Measurements from ENCODE around the gene ARMH3. TPM values are rescaled to one million over a fixed set of nuclear protein-coding genes. Genes with fewer than 3 reads are reported as not detected.

ARMH3 gene
- total RNA-seq, 2 donors from 2014 or later: 5.6 to 8.3 TPM

DNA sequence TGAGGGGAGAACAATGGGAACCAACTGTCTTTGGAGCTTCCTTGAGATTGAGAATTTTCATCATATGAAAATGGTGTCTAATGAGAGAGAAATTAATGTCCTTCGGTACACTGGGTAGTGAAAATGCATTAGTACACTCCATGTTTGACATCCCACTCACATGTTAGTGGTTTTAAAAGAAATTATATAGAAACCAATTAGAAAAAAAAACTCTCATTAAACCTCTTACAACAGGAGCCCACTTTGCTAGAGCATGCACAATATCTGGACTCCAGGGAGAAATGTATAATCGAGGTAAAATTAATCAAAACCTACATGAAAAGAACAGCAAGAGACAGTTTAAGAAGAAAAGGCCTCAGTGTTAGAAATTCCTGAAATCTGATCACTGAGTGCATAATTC lies 133.1 kb downstream of the ARMH3 start:
- Histone ChIP-seq H3K4me1 (no peaks in the 10 kb centered on the region), H3K4me3 (no peak overlapping the region), H3K36me3 (replicated peaks in 1 of 2; ENCODE audit: insufficient read depth in 1 of 2, low read depth in 2 of 2) (no peaks in the 10 kb centered on the region), H3K27ac (no peak overlapping the region), H3K27me3 (no peaks in the 10 kb centered on the region), H3K9me3 (no peaks in the 10 kb centered on the region)
- no peak for DNase-seq
- WGBS, 2 donors: 83 to 88% methylated on average over 2 of the region's 2 CpGs
- TF ChIP-seq, protein P1, sequence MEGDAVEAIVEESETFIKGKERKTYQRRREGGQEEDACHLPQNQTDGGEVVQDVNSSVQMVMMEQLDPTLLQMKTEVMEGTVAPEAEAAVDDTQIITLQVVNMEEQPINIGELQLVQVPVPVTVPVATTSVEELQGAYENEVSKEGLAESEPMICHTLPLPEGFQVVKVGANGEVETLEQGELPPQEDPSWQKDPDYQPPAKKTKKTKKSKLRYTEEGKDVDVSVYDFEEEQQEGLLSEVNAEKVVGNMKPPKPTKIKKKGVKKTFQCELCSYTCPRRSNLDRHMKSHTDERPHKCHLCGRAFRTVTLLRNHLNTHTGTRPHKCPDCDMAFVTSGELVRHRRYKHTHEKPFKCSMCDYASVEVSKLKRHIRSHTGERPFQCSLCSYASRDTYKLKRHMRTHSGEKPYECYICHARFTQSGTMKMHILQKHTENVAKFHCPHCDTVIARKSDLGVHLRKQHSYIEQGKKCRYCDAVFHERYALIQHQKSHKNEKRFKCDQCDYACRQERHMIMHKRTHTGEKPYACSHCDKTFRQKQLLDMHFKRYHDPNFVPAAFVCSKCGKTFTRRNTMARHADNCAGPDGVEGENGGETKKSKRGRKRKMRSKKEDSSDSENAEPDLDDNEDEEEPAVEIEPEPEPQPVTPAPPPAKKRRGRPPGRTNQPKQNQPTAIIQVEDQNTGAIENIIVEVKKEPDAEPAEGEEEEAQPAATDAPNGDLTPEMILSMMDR (IDR thresholded peaks at IDR 0.05): no peak
- TF ChIP-seq POLR2A (IDR thresholded peaks at IDR 0.05): no peak
- intact Hi-C loops (cut with DNase I): no loop called here
- no peak for ATAC-seq

DNA sequence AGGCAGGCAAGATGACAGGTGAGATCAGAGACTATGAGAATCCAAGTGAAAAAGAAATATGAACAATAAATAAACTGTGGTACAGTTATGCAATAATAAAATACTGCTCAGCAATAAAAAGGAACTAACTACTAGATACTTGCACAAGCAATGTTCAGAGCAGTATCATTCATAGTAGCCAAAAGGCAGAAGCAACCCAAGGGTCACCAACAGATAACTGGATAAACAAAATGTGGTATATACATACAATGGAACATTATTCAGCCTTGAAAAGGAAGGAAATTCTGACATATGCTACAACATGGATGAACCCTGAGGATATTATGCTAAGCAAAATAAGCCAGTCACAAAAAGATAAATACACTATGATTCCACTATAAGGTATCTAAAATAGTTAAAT lies 135.4 kb downstream of the ARMH3 start:
- no peaks in the 10 kb centered on the region for H3K9me3 ChIP-seq
- DNase-seq: no peak
- intact Hi-C loops (cut with DNase I): no loop called here
- no peak for TF ChIP-seq POLR2A (IDR thresholded peaks at IDR 0.05)
- TF ChIP-seq, protein P1 (IDR thresholded peaks at IDR 0.05): no peak
- no peaks in the 10 kb centered on the region for H3K27me3 ChIP-seq
- no peak for ATAC-seq
- no peak overlapping the region for H3K4me3 ChIP-seq
- H3K36me3 ChIP-seq (replicated peaks in 1 of 2; ENCODE audit: insufficient read depth in 1 of 2, low read depth in 2 of 2): no peaks in the 10 kb centered on the region
- no peak overlapping the region for H3K27ac ChIP-seq
- no peaks in the 10 kb centered on the region for H3K4me1 ChIP-seq

DNA sequence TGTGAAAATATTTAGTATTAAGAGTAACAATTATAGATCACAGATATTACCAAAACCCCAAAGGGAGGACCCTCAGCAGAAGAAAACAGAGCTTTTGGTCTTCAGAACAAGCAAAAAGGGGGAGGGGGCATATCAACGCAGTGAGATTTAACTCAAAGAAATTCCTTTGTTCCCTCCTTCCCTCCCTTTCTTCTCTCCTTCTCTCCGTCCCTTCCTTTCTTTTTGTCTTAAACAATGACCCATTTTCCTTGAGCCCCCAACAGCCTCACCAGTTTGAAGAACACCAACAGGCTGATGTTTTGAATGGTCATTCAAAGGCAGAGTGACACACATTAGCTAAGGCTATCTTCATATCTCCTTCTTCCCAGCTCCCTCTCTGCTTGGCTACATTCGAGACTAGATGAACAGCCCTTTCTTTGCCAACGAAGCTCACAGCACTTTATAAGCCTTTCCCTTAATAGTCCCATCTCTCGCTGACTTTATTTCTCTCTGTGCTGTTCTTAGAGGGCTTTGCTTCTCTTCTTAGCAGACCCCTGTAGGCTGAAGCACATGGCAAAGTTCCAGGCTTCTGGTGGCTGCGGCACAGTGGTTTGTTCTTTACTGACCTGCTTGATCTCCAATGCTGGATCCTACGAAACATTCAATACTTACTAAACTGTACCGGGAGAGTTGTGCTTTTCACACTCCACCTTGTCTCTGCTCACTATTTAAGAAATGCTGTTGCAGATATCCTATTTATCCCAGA lies 136.8 kb downstream of the ARMH3 start:
- Histone ChIP-seq H3K27ac (no peak overlapping the region), H3K4me1 (no peaks in the 10 kb centered on the region), H3K4me3 (no peak overlapping the region), H3K27me3 (no peaks in the 10 kb centered on the region), H3K9me3 (no peaks in the 10 kb centered on the region), H3K36me3 (replicated peaks in 1 of 2; ENCODE audit: insufficient read depth in 1 of 2, low read depth in 2 of 2) (no peaks in the 10 kb centered on the region)
- DNase-seq (no peak), ATAC-seq (no peak)
- intact Hi-C loops (cut with DNase I): no loop called here
- no peak for TF ChIP-seq POLR2A (IDR thresholded peaks at IDR 0.05)
- TF ChIP-seq, protein P1 (IDR thresholded peaks at IDR 0.05): no peak
- WGBS, 2 donors: 87 to 88% methylated on average over 8 of the region's 8 CpGs

DNA sequence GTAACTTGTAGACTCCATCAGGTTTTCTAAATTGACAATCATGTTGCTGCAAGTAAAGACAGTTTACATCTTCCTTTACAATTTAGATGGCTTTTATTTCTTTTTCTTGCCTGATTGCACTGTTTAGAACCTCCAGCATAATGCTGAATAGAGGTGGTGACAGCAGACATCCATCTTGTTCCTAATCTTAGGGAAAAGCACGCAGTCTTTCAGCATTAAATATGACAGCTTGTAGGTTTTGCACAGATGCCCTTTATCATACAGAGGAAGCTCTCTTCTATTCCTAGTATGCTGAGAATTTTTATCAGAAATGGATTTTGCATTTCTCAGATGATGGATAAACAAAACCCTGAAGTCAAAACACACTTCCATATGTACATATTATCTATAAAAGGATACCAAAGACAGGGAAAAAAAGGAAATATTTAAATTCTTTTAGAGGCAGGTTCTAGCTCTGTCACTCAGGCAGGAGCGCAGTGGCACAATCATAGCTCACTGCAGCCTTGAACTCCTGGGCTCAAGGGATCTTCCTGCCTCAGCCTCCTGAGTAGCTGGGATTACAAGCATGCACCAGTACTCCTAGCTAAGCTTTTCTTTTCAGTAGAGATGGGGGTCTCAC lies 143.3 kb downstream of the ARMH3 start:
- Histone ChIP-seq H3K9me3 (no peaks in the 10 kb centered on the region), H3K4me3 (no peak overlapping the region), H3K27ac (no peak overlapping the region), H3K27me3 (no peaks in the 10 kb centered on the region), H3K36me3 (replicated peaks in 1 of 2; ENCODE audit: insufficient read depth in 1 of 2, low read depth in 2 of 2) (no peaks in the 10 kb centered on the region), H3K4me1 (no peaks in the 10 kb centered on the region)
- DNase-seq (no peak), ATAC-seq (no peak)
- TF ChIP-seq POLR2A (IDR thresholded peaks at IDR 0.05): no peak
- TF ChIP-seq, protein P1 (IDR thresholded peaks at IDR 0.05): no peak
- intact Hi-C loops (cut with DNase I): no loop called here
- 94 to 95% methylated on average over 2 of the region's 2 CpGs for WGBS, 2 donors

Data from body of pancreas (tissue), 4 donors.